Measurements from ENCODE around the gene JAKMIP2.

- TF ChIP-seq CTCF (IDR thresholded peaks at IDR 0.05), result no peak
- TF ChIP-seq POLR2AphosphoS5 (IDR thresholded peaks at IDR 0.05; ENCODE audit: low read depth, low read length), result no peak
- TF ChIP-seq REST (IDR thresholded peaks at IDR 0.05; ENCODE audit: insufficient read depth in 1 of 2, low read depth in 2 of 2, low read length in 1 of 2), result no peak
- no peak for TF ChIP-seq SIN3A (IDR thresholded peaks at IDR 0.05; ENCODE audit: borderline replicate concordance, insufficient read depth, low read depth, low read length)
- TF ChIP-seq TCF7L2 (IDR thresholded peaks at IDR 0.05; ENCODE audit: low read depth, low read length), result no peak
Observed at GRCh38 chr5:147586221-147586620, 196.3 kb downstream of the JAKMIP2 start.

Measured in Panc1 (cell line).